ENCODE results near the gene TMEM130. TPM values are rescaled to one million over a fixed set of nuclear protein-coding genes. Genes with fewer than 3 reads are reported as not detected.

The TMEM130 gene
- polyA plus RNA-seq, 1 of the 3 experiments (the other 2 are of a cell fraction): 1.2 TPM

GRCh38 chr7:98836811-98837629 is 32.8 kb downstream of the TMEM130 start:
- WGBS (ENCODE audit: low lambda C conversion rate): 51% methylated on average over 9 of the region's 10 CpGs
- H3K27me3 ChIP-seq (ENCODE audit: insufficient read depth): peaks cover 8% of the 10 kb centered on the region
- no peaks in the 10 kb centered on the region; a peak in 1 of 4 replicates for H3K4me1 ChIP-seq (ENCODE audit: control insufficient read depth in 1 of 2, insufficient read depth in 2 of 2, low read depth in 1 of 2, low read length in 1 of 2)
- POLR2A ChIA-PET: interaction anchor here (0.9 to 1.1 kb wide), 2 partner anchors 219 to 538 kb away, joined by 3 read pairs; no protein-coding TSS in a partner anchor
- H3F3A ChIP-seq (replicated peaks; ENCODE audit: insufficient read depth): no peaks in the 10 kb centered on the region
- no peaks in the 10 kb centered on the region for H3K9me2 ChIP-seq
- H3K79me2 ChIP-seq (ENCODE audit: insufficient read depth): no peaks in the 10 kb centered on the region
- no peak overlapping the region for H3K27ac ChIP-seq (ENCODE audit: low read depth in 2 of 2, low read length in 1 of 2)
- no peaks in the 10 kb centered on the region for H4K20me1 ChIP-seq (ENCODE audit: insufficient read depth)
- H3K4me3 ChIP-seq (ENCODE audit: low read depth in 2 of 2, low read length in 1 of 2): no peak overlapping the region
- CTCF ChIA-PET: interaction anchor here (0.6 to 19.4 kb wide), 74 partner anchors 8 to 786 kb away, joined by 3 to 673 read pairs (median 4); partner anchors contain the start of genes NPTX2 and TRRAP
- no peak overlapping the region for H3K4me2 ChIP-seq
- H3K9me3 ChIP-seq: no peaks in the 10 kb centered on the region
- peak; percentile 81 for DNase-seq
- H2AFZ ChIP-seq (ENCODE audit: low read depth): no peak overlapping the region
- H3K9ac ChIP-seq: no peak overlapping the region
- TF ChIP-seq NRF1 (IDR thresholded peaks at IDR 0.05; ENCODE audit: low read depth, low read length) (no peak), GATA2 (CRISPR knock-in tag; IDR thresholded peaks at IDR 0.05) (no peak), REST (IDR thresholded peaks at IDR 0.05; ENCODE audit: low read depth, low read length) (no peak), MEF2A (IDR thresholded peaks at IDR 0.05; ENCODE audit: borderline replicate concordance, low read depth) (no peak), CHD2 (IDR thresholded peaks at IDR 0.05; ENCODE audit: low read length, partially characterized antibody) (no peak), EZH2phosphoT487 (IDR thresholded peaks at IDR 0.05; ENCODE audit: borderline replicate concordance, low read depth) (no peak), CTCF (IDR thresholded peaks at IDR 0.05) (peak; percentile 65), IRF3 (IDR thresholded peaks at IDR 0.05; ENCODE audit: low read depth, low read length) (no peak), FOXM1 (IDR thresholded peaks at IDR 0.05; ENCODE audit: low read depth) (no peak), SMC3 (IDR thresholded peaks at IDR 0.05; ENCODE audit: low read depth, low read length) (peak; percentile 77), FOSL2 (IDR thresholded peaks at IDR 0.05; ENCODE audit: borderline replicate concordance, low read depth) (no peak), EP300 (IDR thresholded peaks at IDR 0.05; ENCODE audit: borderline replicate concordance in 1 of 2, low read depth in 1 of 2, low read length in 1 of 2) (no peak), RAD21 (IDR thresholded peaks at IDR 0.05; ENCODE audit: low read length) (peak; percentile 87)
- TF ChIP-seq, protein P1, sequence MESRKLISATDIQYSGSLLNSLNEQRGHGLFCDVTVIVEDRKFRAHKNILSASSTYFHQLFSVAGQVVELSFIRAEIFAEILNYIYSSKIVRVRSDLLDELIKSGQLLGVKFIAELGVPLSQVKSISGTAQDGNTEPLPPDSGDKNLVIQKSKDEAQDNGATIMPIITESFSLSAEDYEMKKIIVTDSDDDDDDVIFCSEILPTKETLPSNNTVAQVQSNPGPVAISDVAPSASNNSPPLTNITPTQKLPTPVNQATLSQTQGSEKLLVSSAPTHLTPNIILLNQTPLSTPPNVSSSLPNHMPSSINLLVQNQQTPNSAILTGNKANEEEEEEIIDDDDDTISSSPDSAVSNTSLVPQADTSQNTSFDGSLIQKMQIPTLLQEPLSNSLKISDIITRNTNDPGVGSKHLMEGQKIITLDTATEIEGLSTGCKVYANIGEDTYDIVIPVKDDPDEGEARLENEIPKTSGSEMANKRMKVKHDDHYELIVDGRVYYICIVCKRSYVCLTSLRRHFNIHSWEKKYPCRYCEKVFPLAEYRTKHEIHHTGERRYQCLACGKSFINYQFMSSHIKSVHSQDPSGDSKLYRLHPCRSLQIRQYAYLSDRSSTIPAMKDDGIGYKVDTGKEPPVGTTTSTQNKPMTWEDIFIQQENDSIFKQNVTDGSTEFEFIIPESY (IDR thresholded peaks at IDR 0.05; ENCODE audit: borderline replicate concordance, low read depth): no peak
- no peaks in the 10 kb centered on the region for H3K36me3 ChIP-seq (replicated peaks in 1 of 2; ENCODE audit: control insufficient read depth in 1 of 2, insufficient read depth in 2 of 2, low read length in 1 of 2)

All from SK-N-SH (cell line).